Measurements from ENCODE around the gene PLPP4. TPM values are rescaled to one million over a fixed set of nuclear protein-coding genes. Genes with fewer than 3 reads are reported as not detected.

The PLPP4 gene
- total RNA-seq, 2 experiments from 2014 or later = not detected

- ATAC-seq (ENCODE audit: poor library complexity) = no peak
- H3K27me3 ChIP-seq (ENCODE audit: control insufficient read depth in 1 of 2, insufficient read depth in 2 of 2, low read length in 2 of 2) = no peaks in the 10 kb centered on the region
- H3K36me3 ChIP-seq (ENCODE audit: insufficient read depth, low read length) = no peaks in the 10 kb centered on the region
- POLR2A ChIA-PET = no interaction called here
- Mint-ChIP-seq H3K9me3 (peaks cover 3% of the 10 kb centered on the region), H3K27me3 (peaks cover 3% of the 10 kb centered on the region), H3K4me1 (ENCODE audit: low read depth) (no peaks in the 10 kb centered on the region), H3K4me3 (no peak overlapping the region), H3K36me3 (ENCODE audit: low read depth) (no peaks in the 10 kb centered on the region), H3K27ac (no peak overlapping the region)
- H3K4me3 ChIP-seq (ENCODE audit: low read length) = no peak overlapping the region
- no peak overlapping the region for H3K27ac ChIP-seq (ENCODE audit: low read depth in 1 of 2, low read length in 2 of 2)
- intact Hi-C loops (cut with DNase I, micrococcal nuclease) = no loop called here
- no peak for TF ChIP-seq CTCF (IDR thresholded peaks at IDR 0.05)
- no peaks in the 10 kb centered on the region for H3K9me3 ChIP-seq (ENCODE audit: control insufficient read depth in 1 of 2, insufficient read depth in 1 of 2, low read length in 2 of 2)
- H3K4me1 ChIP-seq (ENCODE audit: insufficient read depth, low read length) = no peaks in the 10 kb centered on the region
- CTCF ChIA-PET = no interaction called here
- no peak for DNase-seq
These were observed 34.6 kb upstream of the PLPP4 start for GRCh38 chr10:120422457-120422856.

GRCh38 chr10:120423431-120424197 lies 33.4 kb upstream of the PLPP4 start:
- ChIA-PET POLR2A (no interaction called here), CTCF (no interaction called here)
- no peaks in the 10 kb centered on the region for H3K36me3 Mint-ChIP-seq (ENCODE audit: low read depth)
- no peak for ATAC-seq (ENCODE audit: poor library complexity)
- no peak overlapping the region for H3K4me3 Mint-ChIP-seq
- TF ChIP-seq CTCF (IDR thresholded peaks at IDR 0.05) = peak; percentile 59
- H3K27ac Mint-ChIP-seq = no peak overlapping the region
- Histone ChIP-seq H3K4me1 (ENCODE audit: insufficient read depth, low read length) (no peaks in the 10 kb centered on the region), H3K36me3 (ENCODE audit: insufficient read depth, low read length) (no peaks in the 10 kb centered on the region), H3K27me3 (ENCODE audit: control insufficient read depth in 1 of 2, insufficient read depth in 2 of 2, low read length in 2 of 2) (no peaks in the 10 kb centered on the region), H3K4me3 (ENCODE audit: low read length) (no peak overlapping the region), H3K27ac (ENCODE audit: low read depth in 1 of 2, low read length in 2 of 2) (no peak overlapping the region), H3K9me3 (ENCODE audit: control insufficient read depth in 1 of 2, insufficient read depth in 1 of 2, low read length in 2 of 2) (no peaks in the 10 kb centered on the region)
- DNase-seq = peak in 3 of 14 experiments; percentile 3 to 16 (median 15)
- peaks cover 3% of the 10 kb centered on the region for H3K27me3 Mint-ChIP-seq
- no peaks in the 10 kb centered on the region for H3K4me1 Mint-ChIP-seq (ENCODE audit: low read depth)
- intact Hi-C loops (cut with DNase I, micrococcal nuclease) = no loop called here
- H3K9me3 Mint-ChIP-seq = peaks cover 3% of the 10 kb centered on the region

- H3K27me3 Mint-ChIP-seq = peaks cover 3% of the 10 kb centered on the region
- Histone ChIP-seq H3K27me3 (ENCODE audit: control insufficient read depth in 1 of 2, insufficient read depth in 2 of 2, low read length in 2 of 2) (no peaks in the 10 kb centered on the region), H3K36me3 (ENCODE audit: insufficient read depth, low read length) (no peaks in the 10 kb centered on the region), H3K4me1 (ENCODE audit: insufficient read depth, low read length) (no peaks in the 10 kb centered on the region), H3K4me3 (ENCODE audit: low read length) (no peak overlapping the region), H3K9me3 (ENCODE audit: control insufficient read depth in 1 of 2, insufficient read depth in 1 of 2, low read length in 2 of 2) (no peaks in the 10 kb centered on the region), H3K27ac (ENCODE audit: low read depth in 1 of 2, low read length in 2 of 2) (no peak overlapping the region)
- ATAC-seq (ENCODE audit: poor library complexity) (no peak), DNase-seq (no peak)
- TF ChIP-seq CTCF (IDR thresholded peaks at IDR 0.05) = no peak
- H3K4me3 Mint-ChIP-seq = no peak overlapping the region
- POLR2A ChIA-PET = no interaction called here
- H3K4me1 Mint-ChIP-seq (ENCODE audit: low read depth) = no peaks in the 10 kb centered on the region
- H3K36me3 Mint-ChIP-seq (ENCODE audit: low read depth) = no peaks in the 10 kb centered on the region
- H3K9me3 Mint-ChIP-seq = peaks cover 3% of the 10 kb centered on the region
- CTCF ChIA-PET = no interaction called here
- intact Hi-C loops (cut with DNase I, micrococcal nuclease) = no loop called here
- no peak overlapping the region for H3K27ac Mint-ChIP-seq
These were observed 32.9 kb upstream of the PLPP4 start for GRCh38 chr10:120424198-120424464.

Data from CD4-positive, alpha-beta T cell (primary cell).